ENCODE measurements around the gene CPNE4.

GRCh38 chr3:131733086-131733841 lies 301.6 kb downstream of the CPNE4 start:
- TF ChIP-seq POLR2AphosphoS5 (IDR thresholded peaks at IDR 0.05; ENCODE audit: insufficient read depth in 1 of 2, low read depth in 1 of 2) (no peak), POLR2A (IDR thresholded peaks at IDR 0.05) (no peak), CTCF (IDR thresholded peaks at IDR 0.05) (no peak)

Measured in vagina (tissue), 2 donors.